HepG2 (cell line): ENCODE results near the gene MAGT1. TPM values are rescaled to one million over a fixed set of nuclear protein-coding genes. Genes with fewer than 3 reads are reported as not detected.
A peak's percentile ranks its signal among the peaks of the same experiment; 100 is the strongest.

ENCODE experiments used
- EED ChIP-seq: sonication (generic); formaldehyde crosslinking; IDR thresholded peaks from 2 replicates; pipeline ENCODE4 v1.5.0; 2020; ENCODE audit warnings: mild to moderate bottlenecking, missing genetic modification reagents
- HCFC1 ChIP-seq: fragments of 150-350 bp; IDR thresholded peaks from 2 replicates; pipeline ENCODE4 v1.6.1; 2014; ENCODE audit warnings: low read depth, low read length
- HDAC2 ChIP-seq: sonication (generic); formaldehyde crosslinking; IDR thresholded peaks from 2 replicates; pipeline ENCODE4 v1.4.0; 2020; ENCODE audit warnings: missing genetic modification reagents
- NFRKB ChIP-seq: fragments of 450-650 bp; IDR thresholded peaks from 2 replicates; pipeline ENCODE4 v1.6.1; 2017
- PCBP2 ChIP-seq: fragments of 200-400 bp; formaldehyde crosslinking; optimal IDR thresholded peaks from 2 replicates; pipeline ENCODE3; 2018; ENCODE audit warnings: low read length, low read depth; ENCODE audit not compliant: poor library complexity, severe bottlenecking
- PRDM15 ChIP-seq: sonication (generic); formaldehyde crosslinking; IDR thresholded peaks from 2 replicates; pipeline ENCODE4 v1.4.0; 2020; ENCODE audit warnings: missing genetic modification reagents
- PTBP1 ChIP-seq: fragments of 200-400 bp; formaldehyde crosslinking; IDR thresholded peaks from 2 replicates; pipeline ENCODE4 v1.6.1; 2018; ENCODE audit warnings: low read length, low read depth; ENCODE audit not compliant: poor library complexity, severe bottlenecking
- ZFYVE20 ChIP-seq: sonication (generic); formaldehyde crosslinking; IDR thresholded peaks from 2 replicates; pipeline ENCODE4 v1.8.0; 2023; ENCODE audit warnings: low read depth, mild to moderate bottlenecking, moderate library complexity, missing genetic modification reagents, borderline replicate concordance
- ZNF451 ChIP-seq: sonication (generic); formaldehyde crosslinking; IDR thresholded peaks from 2 replicates; pipeline ENCODE4 v1.5.0; 2020; ENCODE audit warnings: mild to moderate bottlenecking, missing genetic modification reagents
- ZNF629 ChIP-seq: sonication (generic); formaldehyde crosslinking; conservative IDR thresholded peaks from 2 replicates; pipeline ENCODE4 v1.5.0; 2020; ENCODE audit warnings: missing genetic modification reagents
- ZNF660 ChIP-seq: sonication (generic); formaldehyde crosslinking; IDR thresholded peaks from 2 replicates; pipeline ENCODE4 v1.5.1; 2020; ENCODE audit warnings: mild to moderate bottlenecking, low read depth, missing genetic modification reagents, borderline replicate concordance
- ZNF7 ChIP-seq: IDR thresholded peaks from 2 replicates; pipeline ENCODE4 v1.6.1; 2016; ENCODE audit warnings: missing biosample characterization, missing genetic modification reagents
- ZNF772 ChIP-seq: sonication (generic); formaldehyde crosslinking; IDR thresholded peaks from 2 replicates; pipeline ENCODE4 v1.5.0; 2020; ENCODE audit warnings: mild to moderate bottlenecking, missing genetic modification reagents
- ZNF784 ChIP-seq: sonication (generic); formaldehyde crosslinking; IDR thresholded peaks from 2 replicates; pipeline ENCODE4 v1.5.1; 2020; ENCODE audit warnings: missing genetic modification reagents, mild to moderate bottlenecking, borderline replicate concordance
- ZNF879 ChIP-seq: sonication (generic); formaldehyde crosslinking; IDR thresholded peaks from 2 replicates; pipeline ENCODE4 v1.8.1; 2023; ENCODE audit warnings: missing genetic modification reagents
- ZSCAN29 ChIP-seq: sonication (generic); formaldehyde crosslinking; conservative IDR thresholded peaks from 2 replicates; pipeline ENCODE4 v1.4.0; 2020; ENCODE audit warnings: mild to moderate bottlenecking, missing genetic modification reagents
- ZSCAN9 ChIP-seq: IDR thresholded peaks from 2 replicates; pipeline ENCODE4 v1.6.1; 2016; ENCODE audit warnings: borderline replicate concordance
- polyA plus RNA-seq, 8 experiments: library from polyadenylated mRNA; depleted of rRNA in 3 of 8; stranded (reverse) in 7 of 8; unstranded in 1 of 8; fragments of >200 nt; fragmentation: Illumina TruSeq in 4 of 8; extraction: Trizol in 4 of 8; gene quantifications; 2 replicates each; pipeline versions ENCODE4 v1.2.1 to v1.2.3, GENCODE V29; 2011 to 2016; ENCODE audit warnings: low read depth in 4 of 8, missing spikeins in 1 of 8, mixed read lengths in 1 of 8; ENCODE audit not compliant: insufficient read depth in 1 of 8
- total RNA-seq, 5 experiments: library from RNA; depleted of rRNA; stranded (reverse); fragments of >200 nt; fragmentation: Illumina TruSeq; extraction: Trizol; gene quantifications; 2 replicates each; pipeline ENCODE4 v1.2.3, GENCODE V29; 2016; ENCODE audit warnings: low read depth in 1 of 5
- TF ChIP-seq, protein P1 (sequence below): sonication (generic); formaldehyde crosslinking; IDR thresholded peaks from 2 replicates; pipeline ENCODE4 v1.8.0; 2022; ENCODE audit warnings: mild to moderate bottlenecking, missing genetic modification reagents, moderate library complexity
- TF ChIP-seq, protein P2 (sequence below): sonication (generic); formaldehyde crosslinking; IDR thresholded peaks from 2 replicates; pipeline ENCODE4 v1.4.0; 2020; ENCODE audit warnings: missing genetic modification reagents, borderline replicate concordance

MAGT1 gene
- total and polyA plus RNA-seq, 2 of the 13 experiments (the other 11 are each of a cell fraction or from before 2014, with no cell fraction given): 38.0 to 75.0 TPM

DNA sequence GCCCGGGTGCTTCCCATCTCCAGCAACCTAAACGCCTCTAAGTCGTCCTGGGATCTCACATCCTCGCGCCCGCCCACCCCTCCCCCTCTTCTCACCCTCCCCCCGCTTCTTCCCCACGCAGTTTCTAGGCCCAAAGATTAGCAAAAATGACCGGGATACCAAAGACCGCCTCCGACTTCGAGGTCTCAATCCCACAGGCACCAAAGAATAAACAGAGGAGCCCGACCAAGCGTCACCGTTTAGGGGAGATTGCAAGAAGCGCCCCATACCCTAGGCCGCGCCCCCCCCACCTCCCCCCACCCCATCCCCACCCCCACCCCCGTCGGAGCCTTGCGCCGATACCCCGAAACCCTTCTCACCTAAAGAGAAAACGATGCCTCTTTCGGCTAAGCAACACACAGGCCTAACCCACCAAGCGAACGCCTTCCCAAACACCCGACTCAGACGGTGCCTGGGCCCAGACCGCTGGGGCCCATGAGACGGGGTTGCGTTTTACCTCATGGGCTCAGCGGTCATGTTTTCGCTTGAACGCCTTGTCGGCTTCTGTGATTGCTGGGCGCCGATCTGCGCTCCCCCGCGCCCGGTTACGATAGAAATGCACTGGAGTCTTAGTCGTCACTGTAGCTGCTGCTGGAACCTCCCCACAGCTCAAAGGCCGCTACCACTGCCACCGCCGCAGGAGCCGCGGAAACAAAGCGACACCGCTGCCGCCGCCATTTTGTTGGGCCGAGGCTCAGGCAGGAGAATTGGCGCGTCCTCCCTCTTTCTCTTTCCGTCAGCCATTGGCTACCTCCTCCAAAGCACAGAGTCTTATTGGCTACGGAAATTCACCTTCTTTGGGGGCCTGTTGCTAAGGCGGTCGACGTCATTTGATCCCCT lies 109.5 kb downstream of the MAGT1 start, which contains the start of gene ATRX (continued):
- TF ChIP-seq ZNF784 (CRISPR knock-in tag) (no peak), ZSCAN9 (no peak), NFRKB (peak; percentile 79; the same call in 1 of the 2 replicates), ZNF772 (CRISPR knock-in tag) (no peak), ZNF451 (no peak), ZNF7 (CRISPR knock-in tag) (no peak), HCFC1 (no peak), ZNF629 (CRISPR knock-in tag) (no peak), ZNF660 (no peak), EED (CRISPR knock-in tag) (no peak), PCBP2 (no peak), PRDM15 (no peak), ZNF879 (CRISPR knock-in tag) (no peak), ZSCAN29 (no peak), PTBP1 (no peak), ZFYVE20 (CRISPR knock-in tag) (no peak), HDAC2 (CRISPR knock-in tag) (no peak)
- TF ChIP-seq, protein P1, sequence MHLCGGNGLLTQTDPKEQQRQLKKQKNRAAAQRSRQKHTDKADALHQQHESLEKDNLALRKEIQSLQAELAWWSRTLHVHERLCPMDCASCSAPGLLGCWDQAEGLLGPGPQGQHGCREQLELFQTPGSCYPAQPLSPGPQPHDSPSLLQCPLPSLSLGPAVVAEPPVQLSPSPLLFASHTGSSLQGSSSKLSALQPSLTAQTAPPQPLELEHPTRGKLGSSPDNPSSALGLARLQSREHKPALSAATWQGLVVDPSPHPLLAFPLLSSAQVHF: no peak
- TF ChIP-seq, protein P2, sequence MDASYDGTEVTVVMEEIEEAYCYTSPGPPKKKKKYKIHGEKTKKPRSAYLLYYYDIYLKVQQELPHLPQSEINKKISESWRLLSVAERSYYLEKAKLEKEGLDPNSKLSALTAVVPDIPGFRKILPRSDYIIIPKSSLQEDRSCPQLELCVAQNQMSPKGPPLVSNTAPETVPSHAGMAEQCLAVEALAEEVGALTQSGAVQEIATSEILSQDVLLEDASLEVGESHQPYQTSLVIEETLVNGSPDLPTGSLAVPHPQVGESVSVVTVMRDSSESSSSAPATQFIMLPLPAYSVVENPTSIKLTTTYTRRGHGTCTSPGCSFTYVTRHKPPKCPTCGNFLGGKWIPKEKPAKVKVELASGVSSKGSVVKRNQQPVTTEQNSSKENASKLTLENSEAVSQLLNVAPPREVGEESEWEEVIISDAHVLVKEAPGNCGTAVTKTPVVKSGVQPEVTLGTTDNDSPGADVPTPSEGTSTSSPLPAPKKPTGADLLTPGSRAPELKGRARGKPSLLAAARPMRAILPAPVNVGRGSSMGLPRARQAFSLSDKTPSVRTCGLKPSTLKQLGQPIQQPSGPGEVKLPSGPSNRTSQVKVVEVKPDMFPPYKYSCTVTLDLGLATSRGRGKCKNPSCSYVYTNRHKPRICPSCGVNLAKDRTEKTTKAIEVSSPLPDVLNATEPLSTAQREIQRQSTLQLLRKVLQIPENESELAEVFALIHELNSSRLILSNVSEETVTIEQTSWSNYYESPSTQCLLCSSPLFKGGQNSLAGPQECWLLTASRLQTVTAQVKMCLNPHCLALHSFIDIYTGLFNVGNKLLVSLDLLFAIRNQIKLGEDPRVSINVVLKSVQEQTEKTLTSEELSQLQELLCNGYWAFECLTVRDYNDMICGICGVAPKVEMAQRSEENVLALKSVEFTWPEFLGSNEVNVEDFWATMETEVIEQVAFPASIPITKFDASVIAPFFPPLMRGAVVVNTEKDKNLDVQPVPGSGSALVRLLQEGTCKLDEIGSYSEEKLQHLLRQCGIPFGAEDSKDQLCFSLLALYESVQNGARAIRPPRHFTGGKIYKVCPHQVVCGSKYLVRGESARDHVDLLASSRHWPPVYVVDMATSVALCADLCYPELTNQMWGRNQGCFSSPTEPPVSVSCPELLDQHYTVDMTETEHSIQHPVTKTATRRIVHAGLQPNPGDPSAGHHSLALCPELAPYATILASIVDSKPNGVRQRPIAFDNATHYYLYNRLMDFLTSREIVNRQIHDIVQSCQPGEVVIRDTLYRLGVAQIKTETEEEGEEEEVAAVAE (CRISPR knock-in tag): 0 out of 2 replicates have a peak, but pooled peaks have one; percentile 50
